Suppressor macrophage (primary cell): ENCODE measurements around the gene NUDCD2.

Source experiments
- DNase-seq, 4 experiments: peaks; one replicate each; pipeline ENCODE4 v3.0.0-alpha.2; 2020 to 2022
- total RNA-seq, 17 experiments: gene quantifications; one replicate each; lab custom pipeline; 2026; ENCODE audit warnings: mixed read lengths in 6 of 17, inconsistent platforms in 3 of 17; lab: John Stamatoyannopoulos, UW

The NUDCD2 gene, protein sequence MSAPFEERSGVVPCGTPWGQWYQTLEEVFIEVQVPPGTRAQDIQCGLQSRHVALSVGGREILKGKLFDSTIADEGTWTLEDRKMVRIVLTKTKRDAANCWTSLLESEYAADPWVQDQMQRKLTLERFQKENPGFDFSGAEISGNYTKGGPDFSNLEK
- 7.0 to 22.4 (median 15.0) reads per million in 17 experiments for total RNA-seq

DNA sequence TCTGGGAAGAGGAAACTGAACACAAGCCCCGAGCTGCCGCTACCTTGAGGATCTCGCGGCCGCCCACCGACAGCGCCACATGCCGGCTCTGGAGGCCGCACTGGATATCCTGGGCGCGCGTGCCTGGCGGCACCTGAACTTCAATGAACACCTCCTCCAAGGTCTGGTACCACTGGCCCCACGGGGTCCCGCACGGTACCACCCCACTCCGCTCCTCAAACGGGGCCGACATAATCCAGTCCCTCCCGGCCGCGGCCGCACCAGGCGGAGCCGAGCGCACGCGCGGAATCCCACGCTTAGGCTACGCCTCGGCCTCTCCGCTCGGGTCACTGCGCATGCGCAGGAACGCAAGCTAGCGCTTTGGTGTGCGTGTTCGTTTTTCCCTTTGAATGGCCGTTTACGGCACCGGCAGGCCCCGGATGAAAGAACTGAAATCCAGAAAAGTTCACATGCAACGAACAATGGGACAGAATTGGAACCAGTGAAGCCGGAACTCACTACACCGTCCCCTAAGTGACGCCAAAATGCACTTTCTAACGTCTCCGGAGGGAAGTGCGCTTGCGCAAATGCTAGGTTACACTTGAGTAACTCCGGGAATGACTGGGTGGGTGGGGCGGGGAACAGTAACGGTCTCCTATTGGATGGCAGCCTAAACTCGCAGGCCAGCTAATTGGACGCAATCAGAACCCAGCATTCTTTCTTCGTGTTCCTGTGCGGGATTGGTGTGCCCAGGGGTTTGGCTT lies at the start of gene NUDCD2:
NUDCD2 (minus strand) TSS at position 284 of the 743 bp plus-strand sequence; CDS start at position 232, 52 bp downstream.
- peak; percentile 96 to 99 (median 98) for DNase-seq

DNA sequence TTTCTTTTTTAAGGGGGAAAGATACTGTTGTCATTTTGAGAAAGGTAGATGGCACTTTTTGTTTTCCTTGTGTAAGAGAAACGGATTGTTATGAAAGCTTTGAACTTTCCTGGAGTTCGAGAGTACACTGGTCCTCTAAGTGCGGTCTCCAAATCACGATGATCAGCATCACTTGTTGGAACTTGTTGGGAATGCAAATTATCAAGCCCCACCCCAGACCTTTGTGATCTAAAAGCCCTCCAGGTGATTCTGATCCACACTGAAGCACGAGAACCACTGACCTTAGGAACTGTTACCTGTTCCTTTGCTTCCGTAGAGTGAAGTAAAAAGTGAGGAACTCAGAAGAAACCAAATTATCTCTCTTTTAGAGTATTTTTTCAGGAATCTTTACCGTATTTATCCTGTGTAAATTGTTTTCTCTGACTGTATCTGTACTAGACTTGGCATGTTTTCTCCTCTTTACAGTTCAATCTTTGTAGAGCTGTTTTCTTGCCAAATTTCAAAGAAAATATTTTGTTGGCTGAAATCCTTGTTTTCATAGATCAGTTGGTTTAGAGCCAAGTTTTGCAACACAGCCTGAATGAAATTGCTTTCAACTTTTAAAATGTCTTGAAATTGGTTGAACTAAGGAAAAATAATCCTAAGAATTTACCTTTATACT lies 49.5 kb upstream of the NUDCD2 start:
- no peak for DNase-seq

DNA sequence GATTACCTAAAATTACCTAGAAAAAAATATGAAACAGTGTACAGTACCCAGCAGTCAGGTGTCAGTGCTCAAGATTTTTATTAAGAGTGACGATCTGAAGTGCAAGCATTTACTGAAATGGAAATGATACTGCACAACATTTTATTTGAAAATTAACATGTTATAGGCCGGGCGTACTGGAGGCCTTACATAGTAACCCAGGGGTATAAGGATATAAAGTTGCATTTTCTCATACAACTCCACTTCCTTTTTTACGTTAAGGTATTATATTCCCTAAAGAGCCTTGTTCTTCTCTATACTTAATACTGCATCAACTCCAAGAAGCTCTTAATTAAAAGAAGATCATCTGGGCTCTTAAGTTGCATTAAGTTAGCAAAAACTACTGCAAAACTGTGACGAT lies 48.9 kb upstream of the NUDCD2 start:
- no peak for DNase-seq

DNA sequence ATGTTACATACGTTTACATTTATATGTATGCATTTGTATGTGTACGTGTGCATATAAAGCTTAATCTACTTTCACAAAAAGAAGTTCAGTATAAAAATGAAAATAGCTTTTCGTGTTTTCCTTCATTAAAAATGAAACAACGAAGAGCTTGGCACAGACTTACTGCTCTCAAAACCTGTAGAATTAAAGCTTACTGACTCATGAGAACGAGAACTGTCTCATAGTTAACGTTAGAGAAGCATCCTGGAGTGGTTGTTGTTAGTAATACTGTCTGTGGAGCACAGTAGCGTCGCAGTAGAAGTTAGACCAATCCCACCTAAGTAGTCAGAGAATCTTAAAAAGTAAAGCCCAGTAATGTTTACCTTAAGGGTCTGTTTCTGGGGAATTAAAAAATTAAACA lies 46.8 kb upstream of the NUDCD2 start:
- DNase-seq: peak in 3 of 4 experiments; percentile 5 to 36 (median 32)

DNA sequence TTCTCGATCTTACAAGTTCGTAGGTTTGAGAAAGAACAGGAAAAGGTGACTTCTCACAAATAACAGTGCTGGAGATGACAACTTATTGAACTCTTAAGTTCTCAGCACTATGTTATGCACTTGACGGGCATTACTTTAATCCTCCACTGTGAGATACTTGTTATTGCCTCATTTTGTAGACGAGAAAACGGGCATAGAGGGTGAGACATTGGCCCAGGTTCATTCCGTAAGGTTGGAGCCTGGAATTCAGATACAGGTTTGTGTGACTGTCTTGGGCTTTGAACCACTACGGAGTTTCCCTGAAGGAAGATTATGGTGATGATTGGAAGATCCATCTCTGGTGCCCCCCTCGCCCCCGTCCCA lies 46.2 kb upstream of the NUDCD2 start:
- peak in 2 of 4 experiments; percentile 11 to 17 for DNase-seq

DNA sequence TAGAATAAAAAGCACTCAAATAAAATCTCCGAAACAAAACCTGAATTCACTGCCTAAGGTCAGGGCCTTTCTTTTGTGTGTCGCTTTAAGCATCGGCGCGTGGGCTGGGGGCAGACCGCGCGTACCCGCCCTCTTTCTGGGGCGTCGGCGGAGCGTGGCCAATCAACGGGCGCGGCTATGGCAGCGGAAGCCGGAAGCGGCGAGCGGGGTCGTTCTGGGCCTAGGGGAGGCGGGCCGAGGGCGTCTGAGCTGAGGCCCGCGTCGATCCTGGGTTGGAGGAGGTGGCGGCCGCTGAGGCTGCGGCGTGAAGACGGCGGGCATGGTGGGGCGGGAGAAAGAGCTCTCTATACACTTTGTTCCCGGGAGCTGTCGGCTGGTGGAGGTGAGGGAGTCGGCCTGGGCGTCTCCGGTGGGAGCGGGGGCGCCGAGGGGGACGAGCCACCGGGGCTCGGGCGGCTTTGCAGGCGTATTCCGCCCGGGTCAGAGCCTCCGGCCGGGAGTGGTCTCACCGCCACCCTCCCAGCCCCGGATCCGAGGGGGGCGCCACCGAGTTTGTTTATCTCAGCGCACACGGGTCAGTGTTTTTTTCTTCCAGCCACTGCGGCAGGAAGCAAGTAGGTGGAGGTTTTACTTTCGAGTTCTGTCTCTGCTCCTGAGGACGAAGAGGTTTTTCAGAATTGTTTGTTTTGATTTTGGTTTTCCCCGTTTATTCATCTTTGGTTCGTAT lies 45.6 kb upstream of the NUDCD2 start, which contains the start of gene MAT2B:
MAT2B (plus strand) TSS at position 252 of the 727 bp plus-strand sequence; CDS start at position 320, 68 bp downstream.
- peak; percentile 97 to 99 (median 98) for DNase-seq

DNA sequence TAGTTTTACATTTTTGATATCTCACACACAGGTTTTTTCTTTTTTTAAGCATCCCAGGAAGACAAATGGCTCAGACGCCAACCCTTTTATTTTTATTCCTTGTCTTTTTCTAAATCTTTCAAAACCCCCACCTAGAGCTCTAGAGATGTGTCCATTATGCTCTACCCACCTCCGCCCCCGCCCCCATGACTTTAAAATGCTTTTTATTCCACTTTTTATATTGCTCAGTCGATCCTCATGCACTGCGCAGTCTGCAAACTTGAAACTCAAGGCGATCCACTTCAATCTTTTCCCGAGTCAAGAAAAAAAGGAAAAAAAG lies 45.1 kb upstream of the NUDCD2 start:
- no peak for DNase-seq

DNA sequence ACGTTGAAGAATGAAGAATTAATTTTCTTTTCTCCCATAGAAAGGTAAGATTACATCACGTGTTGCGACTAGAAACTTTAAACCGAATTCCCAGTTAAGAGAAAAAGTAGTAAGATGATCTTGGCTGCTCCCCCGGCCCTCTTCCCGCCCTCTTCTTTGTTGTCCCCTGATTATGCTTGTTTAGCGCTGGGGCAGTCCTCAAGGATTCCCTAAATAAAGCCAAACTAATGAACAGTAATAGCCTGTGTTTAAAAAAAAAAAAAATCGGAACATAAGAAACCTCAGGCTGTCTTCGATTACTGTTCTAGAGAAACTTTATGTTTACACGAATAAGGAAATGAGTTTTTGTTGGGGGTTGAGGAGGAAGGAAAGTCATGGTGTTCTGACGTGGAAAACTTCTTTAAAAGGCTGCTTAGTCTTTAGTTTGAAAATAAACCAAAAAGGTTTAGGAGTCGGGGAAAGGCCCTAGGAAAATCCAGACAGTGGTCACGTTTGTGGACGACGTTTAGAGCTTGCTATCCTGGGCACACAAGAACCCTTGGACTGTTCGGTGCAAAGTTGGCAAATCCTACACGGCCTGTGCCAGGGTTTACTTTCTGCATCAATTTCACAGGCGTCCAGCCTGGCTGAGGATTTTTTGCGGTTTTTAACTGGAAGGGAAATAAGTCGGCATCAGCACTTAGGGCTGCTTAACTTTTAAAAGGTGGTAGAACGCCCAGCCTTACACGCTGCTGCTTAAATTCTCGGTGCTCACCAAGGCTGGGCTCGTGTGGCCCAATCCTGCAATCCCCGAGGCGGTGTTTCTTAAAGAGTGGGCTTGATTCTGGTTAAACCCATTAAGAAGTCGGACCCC lies 44.4 kb upstream of the NUDCD2 start:
- DNase-seq: peak; percentile 63 to 77 (median 74)

DNA sequence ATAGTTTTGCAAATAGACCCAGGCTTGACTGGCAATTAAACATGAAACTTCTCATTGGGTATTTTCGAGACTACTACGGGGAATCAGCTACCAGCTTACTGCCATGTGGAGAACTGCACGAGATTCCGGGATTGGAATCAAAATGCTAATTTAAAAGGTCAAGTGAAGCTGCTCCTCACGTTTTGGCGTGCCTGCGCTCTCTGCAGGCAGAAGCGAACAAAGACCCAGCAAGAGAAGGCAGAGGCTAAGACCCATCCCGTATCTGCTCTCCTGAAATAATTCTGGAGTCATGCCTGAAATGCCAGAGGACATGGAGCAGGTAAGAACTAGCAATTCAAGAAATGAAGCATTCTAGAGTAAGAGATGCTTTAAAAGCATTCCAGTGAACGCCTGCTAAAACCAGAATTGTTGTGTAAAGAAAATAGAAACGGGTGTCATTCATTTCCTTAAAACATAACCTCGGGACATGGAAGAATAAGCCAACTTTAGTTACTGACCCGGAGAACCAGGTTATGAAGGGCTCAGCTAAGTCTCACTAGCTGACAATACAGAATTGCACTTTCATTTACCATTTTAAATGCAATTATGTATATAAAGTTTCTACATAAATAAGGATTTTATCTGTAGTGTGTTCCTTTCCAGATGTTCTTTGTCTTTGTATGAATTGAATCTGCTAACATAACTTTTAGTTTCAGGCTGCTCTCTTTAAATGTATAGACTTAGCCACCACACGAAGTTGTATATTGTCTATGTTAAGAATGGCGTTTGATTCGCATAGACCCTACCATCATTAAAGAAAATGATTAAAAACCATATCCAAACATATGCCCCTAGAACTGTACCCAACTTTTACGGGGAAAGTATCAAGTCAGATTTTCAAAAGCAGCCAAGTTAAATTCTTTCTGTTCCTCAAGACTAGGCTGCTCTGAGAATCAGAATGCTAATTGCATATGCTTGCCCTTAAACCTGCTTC lies 43.5 kb upstream of the NUDCD2 start:
- DNase-seq: peak; percentile 82 to 91 (median 86)

DNA sequence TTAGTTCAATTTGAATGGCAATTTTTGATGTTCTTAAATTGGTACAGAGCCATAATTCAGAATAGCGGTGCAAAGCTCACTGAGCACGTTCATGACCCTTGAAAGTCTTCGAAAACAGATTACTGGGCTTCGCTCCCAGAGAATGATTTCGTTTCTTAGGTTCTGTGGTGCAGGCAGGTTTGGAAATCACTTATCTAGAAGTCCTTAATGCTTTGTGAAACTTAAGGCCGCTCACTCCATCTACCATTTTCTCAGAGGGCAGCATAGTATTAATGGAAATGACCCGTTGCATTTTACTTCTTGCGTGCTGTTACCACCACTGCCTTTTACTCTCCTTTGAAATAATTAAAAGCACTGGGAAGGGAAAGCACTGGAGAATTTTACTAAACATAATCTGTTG lies 42.6 kb upstream of the NUDCD2 start:
- DNase-seq: no peak

DNA sequence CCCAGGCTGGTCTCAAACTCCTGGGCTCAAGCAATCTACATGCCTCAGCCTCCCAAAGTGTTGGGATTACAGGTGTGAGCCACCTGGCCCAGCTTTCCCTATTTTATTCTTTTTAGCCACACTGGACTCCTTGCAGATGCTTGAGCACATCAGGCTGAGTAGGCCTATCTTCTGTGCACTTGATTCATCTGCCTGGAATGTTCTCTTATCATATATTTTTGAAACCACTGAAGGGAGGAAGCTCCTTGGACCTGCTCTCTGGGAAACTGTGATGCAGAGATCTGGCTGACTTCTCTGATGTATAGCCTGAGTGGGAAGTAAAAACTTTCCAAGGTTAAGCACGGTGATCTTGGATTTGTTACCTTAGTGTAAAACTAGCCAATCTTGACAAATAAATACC lies 39.0 kb upstream of the NUDCD2 start:
- no peak for DNase-seq

DNA sequence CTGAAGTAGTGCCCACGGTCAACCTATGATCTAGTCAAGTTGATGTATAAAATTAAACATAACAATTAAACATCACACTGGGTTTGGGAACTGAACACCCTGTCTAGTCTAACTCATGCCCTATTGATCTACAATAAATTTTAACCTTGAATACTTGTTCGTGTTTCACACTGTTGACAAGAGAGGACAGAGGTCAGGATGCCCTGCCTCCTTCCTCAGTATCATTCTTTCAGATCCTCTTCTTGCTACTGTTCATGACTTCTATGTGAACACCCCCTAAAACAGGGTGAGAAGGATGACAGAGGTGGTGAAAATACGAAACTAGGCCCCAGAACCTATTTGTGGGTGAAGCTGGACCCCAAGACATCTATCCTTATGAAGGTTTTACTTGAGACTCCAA lies 37.4 kb upstream of the NUDCD2 start:
- no peak for DNase-seq

DNA sequence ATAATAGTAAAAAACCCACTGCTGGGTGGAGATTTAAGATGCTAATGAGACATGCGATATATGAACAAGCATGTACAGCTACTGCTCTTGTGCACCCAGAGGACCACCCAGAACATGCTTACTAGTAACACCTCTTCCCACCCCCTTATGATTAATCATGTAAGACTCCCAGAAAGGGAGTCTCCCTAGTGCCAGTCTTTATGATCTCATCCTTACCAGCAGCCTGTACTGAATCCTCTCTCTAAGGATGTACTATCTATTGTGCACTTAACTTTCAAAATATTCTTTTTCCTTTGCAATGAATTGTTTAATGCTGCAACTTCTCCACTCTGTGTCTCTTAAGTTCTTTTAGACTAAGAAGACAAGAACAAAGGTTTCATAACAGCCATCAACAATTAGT lies 36.4 kb upstream of the NUDCD2 start:
- DNase-seq: no peak

DNA sequence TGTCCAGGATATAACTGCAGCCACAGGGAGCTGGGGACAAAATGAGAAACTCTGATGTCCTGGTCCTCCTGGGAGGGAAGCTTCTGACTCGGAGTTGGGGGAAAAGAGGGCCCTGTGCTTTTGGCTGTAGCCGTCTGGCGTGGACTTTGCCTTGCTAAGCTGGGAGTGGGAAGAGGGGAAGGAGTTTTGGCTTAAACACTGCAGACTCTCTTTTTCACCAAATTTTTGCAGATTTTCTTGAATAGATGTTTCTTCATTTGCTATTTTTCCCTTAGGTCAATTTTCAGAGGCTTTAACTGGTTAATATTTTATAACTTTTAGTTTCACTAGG lies 29.8 kb upstream of the NUDCD2 start:
- no peak for DNase-seq

DNA sequence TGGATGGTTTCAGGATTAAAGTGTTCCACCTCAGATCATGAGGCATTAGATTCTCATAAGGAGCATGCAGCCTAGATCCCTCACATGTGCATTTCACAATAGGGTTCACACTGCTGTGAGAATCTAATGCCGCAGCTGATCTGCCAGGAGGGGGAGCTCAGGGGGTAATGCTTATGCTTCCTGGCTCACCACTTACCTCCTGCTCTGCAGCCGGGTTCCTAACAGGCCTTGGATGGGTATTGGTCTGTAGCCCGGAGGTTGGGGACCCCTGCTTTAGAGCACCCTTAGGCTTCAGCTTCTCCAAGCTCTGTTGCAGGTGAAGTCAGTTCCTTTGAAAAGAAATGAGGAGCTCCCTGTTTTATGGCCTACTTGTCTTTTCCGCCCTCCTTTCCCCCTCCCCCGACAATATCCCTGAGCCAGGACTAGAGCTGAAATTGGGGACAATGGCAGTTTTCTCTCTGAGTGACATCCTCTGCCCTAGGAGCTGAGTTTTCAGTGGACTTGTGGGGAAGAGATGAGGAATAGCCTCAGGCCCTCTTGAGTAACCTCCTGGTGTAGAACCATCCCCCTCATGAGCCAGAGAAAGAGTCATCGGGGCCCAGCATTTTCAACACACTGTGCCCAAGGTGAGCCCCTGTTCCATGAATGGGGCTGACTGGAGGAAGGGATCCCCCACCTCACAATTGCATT lies 29.3 kb upstream of the NUDCD2 start:
- DNase-seq: peak; percentile 14 to 45 (median 31)

DNA sequence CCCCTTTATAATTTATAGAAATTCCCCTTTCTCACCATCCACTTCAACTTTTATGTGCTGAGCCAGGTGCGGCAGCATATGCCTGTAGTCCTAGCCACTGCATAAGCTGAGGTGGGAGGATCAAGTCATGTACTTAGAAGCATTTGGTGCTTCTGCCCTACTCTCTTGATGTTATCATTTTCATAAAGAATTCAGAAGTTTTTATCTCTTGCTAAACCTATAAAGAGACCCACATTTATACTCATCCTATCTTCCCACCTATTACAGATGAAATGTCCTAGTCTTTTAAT lies 19.0 kb upstream of the NUDCD2 start:
- no peak for DNase-seq

DNA sequence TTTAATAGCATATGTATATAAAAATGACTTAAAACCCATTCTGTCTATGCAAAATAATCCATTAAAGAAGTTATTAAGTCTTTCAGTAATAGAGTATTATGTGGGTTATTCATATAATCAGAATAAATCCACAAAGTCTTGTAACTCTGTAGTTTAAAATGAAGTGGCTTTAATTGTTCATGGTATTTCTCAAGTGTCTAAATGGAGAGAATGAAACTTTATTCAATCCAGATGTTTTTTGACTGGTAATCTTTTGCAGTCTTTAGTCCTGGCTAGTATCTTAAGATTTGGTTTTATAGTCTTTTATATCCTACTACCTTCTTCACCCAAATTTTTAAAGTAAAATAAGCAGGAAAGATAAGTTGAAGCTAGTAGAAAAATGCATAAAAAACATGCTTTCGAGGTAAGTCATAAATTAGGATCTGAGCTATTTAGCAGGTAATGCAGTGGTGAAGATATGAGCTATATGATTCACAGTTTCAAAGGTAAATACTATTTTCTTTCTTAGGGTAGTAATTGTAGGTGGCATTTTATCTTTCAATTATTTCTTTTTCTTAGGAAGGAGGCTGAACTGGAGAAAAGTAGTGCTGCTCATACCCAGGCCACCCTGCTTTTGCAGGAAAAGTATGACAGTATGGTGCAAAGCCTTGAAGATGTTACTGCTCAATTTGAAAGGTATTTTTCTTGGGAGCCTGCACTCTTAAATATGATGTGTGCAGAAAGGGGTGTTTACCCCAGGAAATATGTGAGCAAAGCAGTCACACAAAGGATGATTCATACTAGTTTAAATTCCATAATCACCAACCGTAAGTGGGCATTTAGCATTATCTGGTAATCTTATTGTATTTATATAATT lies 18.5 kb upstream of the NUDCD2 start:
- DNase-seq: no peak

DNA sequence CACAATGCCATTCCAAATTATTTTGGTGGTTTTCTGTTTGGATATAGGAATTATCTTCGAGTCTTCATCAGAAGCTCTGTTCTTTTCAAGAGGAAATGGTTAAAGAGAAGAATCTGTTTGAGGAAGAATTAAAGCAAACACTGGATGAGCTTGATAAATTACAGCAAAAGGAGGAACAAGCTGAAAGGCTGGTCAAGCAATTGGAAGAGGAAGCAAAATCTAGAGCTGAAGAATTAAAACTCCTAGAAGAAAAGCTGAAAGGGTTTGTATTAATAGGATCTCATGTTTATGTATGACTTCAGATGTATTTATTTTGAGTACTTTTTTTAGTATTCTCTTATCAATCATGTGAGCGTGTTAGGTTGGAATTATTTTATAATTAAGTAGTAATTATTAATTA lies 15.5 kb upstream of the NUDCD2 start:
- DNase-seq: peak in 3 of 4 experiments; percentile 19 to 69 (median 50)

DNA sequence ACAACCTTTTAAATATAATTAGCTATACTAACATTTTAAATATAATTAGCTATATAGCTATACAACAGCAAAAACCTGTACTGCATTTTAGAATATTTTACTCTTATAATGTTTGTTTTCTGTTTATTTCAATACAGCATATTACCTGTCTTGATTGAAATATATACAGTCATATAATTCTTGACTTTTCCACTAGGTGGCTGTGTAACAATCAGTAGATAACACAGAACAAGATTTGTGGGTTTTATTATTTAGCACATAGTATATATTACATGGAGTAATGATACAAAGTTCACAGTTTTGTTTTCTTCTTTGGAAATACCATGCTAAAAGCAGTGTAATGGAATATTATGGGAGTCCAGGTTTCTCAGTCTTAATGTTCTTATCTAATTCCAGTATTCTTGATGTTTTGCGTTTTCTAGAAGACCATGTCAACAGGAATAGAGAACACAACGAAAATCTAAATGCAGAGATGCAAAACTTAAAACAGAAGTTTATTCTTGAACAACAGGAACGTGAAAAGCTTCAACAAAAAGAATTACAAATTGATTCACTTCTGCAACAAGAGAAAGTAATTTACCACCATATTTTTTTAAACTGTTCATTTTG lies 13.8 kb upstream of the NUDCD2 start:
- peak in 1 of 4 experiments; percentile 32 for DNase-seq
